Measurements from ENCODE around the gene DUSP6.

Gene DUSP6

DNA sequence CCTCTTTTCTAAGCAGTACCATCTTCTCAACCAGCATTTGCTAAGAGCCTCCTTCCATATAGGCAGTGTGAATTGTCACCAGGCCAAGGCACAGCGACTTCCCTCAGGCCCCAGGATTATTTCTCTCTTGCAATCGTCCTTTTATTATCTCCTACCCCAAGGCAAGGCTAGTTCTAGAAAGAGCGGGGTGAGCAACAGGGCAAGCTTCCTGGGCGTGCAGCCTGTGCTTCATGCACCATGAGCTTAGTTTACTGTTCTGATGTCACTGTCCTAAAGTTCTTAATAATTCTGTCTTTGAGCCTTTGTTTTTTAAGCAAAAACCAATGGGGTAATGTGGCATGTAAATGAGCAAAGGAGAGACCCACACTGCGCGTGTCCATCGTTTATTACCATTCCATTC is 27.9 kb downstream of the DUSP6 start:
- H3K27ac ChIP-seq, result no peak overlapping the region
- no peaks in the 10 kb centered on the region for H3K79me2 ChIP-seq
- TF ChIP-seq, protein P1, sequence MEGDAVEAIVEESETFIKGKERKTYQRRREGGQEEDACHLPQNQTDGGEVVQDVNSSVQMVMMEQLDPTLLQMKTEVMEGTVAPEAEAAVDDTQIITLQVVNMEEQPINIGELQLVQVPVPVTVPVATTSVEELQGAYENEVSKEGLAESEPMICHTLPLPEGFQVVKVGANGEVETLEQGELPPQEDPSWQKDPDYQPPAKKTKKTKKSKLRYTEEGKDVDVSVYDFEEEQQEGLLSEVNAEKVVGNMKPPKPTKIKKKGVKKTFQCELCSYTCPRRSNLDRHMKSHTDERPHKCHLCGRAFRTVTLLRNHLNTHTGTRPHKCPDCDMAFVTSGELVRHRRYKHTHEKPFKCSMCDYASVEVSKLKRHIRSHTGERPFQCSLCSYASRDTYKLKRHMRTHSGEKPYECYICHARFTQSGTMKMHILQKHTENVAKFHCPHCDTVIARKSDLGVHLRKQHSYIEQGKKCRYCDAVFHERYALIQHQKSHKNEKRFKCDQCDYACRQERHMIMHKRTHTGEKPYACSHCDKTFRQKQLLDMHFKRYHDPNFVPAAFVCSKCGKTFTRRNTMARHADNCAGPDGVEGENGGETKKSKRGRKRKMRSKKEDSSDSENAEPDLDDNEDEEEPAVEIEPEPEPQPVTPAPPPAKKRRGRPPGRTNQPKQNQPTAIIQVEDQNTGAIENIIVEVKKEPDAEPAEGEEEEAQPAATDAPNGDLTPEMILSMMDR (IDR thresholded peaks at IDR 0.05), result no peak
- H3K27me3 ChIP-seq (ENCODE audit: control insufficient read depth, insufficient read depth, low read length), result no peaks in the 10 kb centered on the region
- no peak overlapping the region for H3K4me3 ChIP-seq (ENCODE audit: low read depth, low read length)
- no peak overlapping the region for H3K4me2 ChIP-seq (ENCODE audit: low read length)
- H2AFZ ChIP-seq, result peak overlapping the region; percentile 24
- no peaks in the 10 kb centered on the region for H3K9me3 ChIP-seq (ENCODE audit: control insufficient read depth, low read length)
- H3K4me1 ChIP-seq, result peaks cover 13% of the 10 kb centered on the region
- H3K9ac ChIP-seq, result no peak overlapping the region
- H3K36me3 ChIP-seq (ENCODE audit: control insufficient read depth, insufficient read depth, low read length), result no peaks in the 10 kb centered on the region

DNA sequence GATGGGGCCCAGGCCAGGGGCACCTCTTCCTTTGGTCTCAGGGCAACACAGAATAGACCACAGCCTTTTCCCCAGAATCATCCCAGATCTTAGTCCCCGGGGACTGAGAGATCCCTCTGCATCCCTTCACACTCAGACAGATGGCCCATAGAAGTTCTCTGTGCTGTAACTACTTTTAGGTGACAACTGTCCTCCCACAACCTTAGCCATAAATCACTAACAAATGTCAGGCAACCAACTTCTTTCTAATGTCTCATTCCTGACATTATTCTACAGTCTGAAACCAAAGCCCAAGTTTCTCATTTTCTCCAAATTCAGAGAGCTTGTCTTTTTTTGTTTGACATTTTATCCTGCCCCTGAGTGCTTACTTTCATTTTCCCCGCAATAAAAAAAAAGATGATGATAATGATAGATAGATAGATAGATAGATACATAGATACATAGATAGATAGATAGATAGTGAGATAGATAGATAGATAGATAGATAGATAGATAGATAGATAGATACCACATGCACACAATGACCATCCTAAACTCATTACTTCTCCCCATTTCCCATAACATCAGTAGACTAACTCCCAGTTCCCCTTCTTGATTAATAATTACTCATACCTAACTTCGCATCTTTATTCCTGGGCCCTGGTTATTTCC is 28.6 kb downstream of the DUSP6 start:
- Histone ChIP-seq H3K27me3 (ENCODE audit: control insufficient read depth, insufficient read depth, low read length) (no peaks in the 10 kb centered on the region), H3K27ac (no peak overlapping the region), H3K4me1 (peaks cover 13% of the 10 kb centered on the region), H3K9me3 (ENCODE audit: control insufficient read depth, low read length) (no peaks in the 10 kb centered on the region), H3K36me3 (ENCODE audit: control insufficient read depth, insufficient read depth, low read length) (no peaks in the 10 kb centered on the region), H3K79me2 (no peaks in the 10 kb centered on the region), H3K9ac (no peak overlapping the region), H2AFZ (peak overlapping the region; percentile 31), H3K4me2 (ENCODE audit: low read length) (no peak overlapping the region), H3K4me3 (ENCODE audit: low read depth, low read length) (no peak overlapping the region)
- TF ChIP-seq, protein P1 (IDR thresholded peaks at IDR 0.05), result no peak

DNA sequence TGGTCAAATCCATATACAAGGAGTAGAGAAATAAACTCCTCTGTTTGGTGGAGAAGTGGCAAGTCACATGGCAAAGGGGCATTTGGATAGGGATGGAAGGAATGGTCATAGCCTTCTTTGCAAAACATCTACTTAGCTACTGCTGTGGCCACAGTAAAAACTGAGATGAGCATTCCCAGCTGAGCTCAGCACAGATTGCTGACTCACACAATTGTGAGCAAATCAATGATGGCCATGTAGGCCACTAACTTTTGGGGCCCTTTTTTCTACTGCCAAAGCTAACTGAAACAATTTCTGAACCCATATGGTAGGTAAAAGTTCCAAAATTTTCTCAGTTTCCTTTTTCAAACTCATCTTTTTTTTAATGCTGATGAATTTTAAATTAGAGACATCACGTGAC is 31.6 kb downstream of the DUSP6 start:
- Histone ChIP-seq H3K79me2 (no peaks in the 10 kb centered on the region), H3K9me3 (ENCODE audit: control insufficient read depth, low read length) (no peaks in the 10 kb centered on the region), H3K4me3 (ENCODE audit: low read depth, low read length) (no peak overlapping the region), H3K27ac (no peak overlapping the region), H3K4me1 (no peaks in the 10 kb centered on the region), H3K4me2 (ENCODE audit: low read length) (no peak overlapping the region), H3K9ac (no peak overlapping the region), H3K36me3 (ENCODE audit: control insufficient read depth, insufficient read depth, low read length) (no peaks in the 10 kb centered on the region), H3K27me3 (ENCODE audit: control insufficient read depth, insufficient read depth, low read length) (no peaks in the 10 kb centered on the region), H2AFZ (no peak overlapping the region)
- TF ChIP-seq, protein P1 (IDR thresholded peaks at IDR 0.05), result no peak

DNA sequence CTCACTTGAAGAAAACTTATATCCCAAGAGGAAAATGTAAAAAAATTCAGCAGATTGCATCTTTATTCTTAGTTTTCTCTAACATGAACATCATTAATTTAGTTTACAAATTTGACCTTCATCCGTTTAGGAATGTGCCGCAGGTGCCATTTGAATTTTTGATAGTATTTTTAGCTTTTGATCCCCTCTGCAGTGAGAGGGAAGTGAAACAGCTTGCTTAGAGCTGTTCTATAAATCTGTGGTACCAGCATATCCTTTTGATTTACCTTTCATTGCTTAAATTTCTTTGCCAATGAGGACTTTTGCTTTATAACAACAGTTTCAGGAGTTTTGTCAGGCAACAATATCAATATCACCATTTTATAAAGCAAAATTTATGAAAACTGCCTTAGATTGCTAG is 32.7 kb downstream of the DUSP6 start:
- H3K36me3 ChIP-seq (ENCODE audit: control insufficient read depth, insufficient read depth, low read length), result no peaks in the 10 kb centered on the region
- H3K27me3 ChIP-seq (ENCODE audit: control insufficient read depth, insufficient read depth, low read length), result no peaks in the 10 kb centered on the region
- no peak overlapping the region for H3K9ac ChIP-seq
- no peak overlapping the region for H3K4me3 ChIP-seq (ENCODE audit: low read depth, low read length)
- H3K27ac ChIP-seq, result no peak overlapping the region
- H2AFZ ChIP-seq, result no peak overlapping the region
- H3K9me3 ChIP-seq (ENCODE audit: control insufficient read depth, low read length), result no peaks in the 10 kb centered on the region
- TF ChIP-seq, protein P1 (IDR thresholded peaks at IDR 0.05), result no peak
- no peaks in the 10 kb centered on the region for H3K79me2 ChIP-seq
- no peak overlapping the region for H3K4me2 ChIP-seq (ENCODE audit: low read length)
- H3K4me1 ChIP-seq, result no peaks in the 10 kb centered on the region

DNA sequence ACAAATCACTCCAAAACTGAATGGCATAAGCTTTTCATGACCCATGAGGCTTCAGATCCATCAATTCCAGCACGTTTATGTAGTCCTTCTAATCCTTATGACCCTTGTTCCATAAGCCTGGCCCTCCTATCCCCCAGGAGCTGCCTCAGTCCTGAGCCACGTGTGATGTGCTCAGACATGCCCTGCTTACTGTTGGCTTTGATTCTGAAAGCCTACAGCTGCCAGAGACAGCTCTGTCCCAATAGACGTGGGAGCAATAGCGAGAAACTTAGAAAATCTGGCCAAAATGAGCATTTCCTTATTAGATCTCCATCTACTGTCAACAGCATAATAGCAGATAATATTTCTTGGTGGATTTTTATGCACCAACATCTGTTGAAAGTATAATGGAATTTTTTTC is 33.2 kb downstream of the DUSP6 start:
- Histone ChIP-seq H3K4me3 (ENCODE audit: low read depth, low read length) (no peak overlapping the region), H3K27ac (no peak overlapping the region), H3K79me2 (no peaks in the 10 kb centered on the region), H3K4me2 (ENCODE audit: low read length) (no peak overlapping the region), H2AFZ (no peak overlapping the region), H3K27me3 (ENCODE audit: control insufficient read depth, insufficient read depth, low read length) (no peaks in the 10 kb centered on the region), H3K36me3 (ENCODE audit: control insufficient read depth, insufficient read depth, low read length) (no peaks in the 10 kb centered on the region), H3K9me3 (ENCODE audit: control insufficient read depth, low read length) (no peaks in the 10 kb centered on the region), H3K9ac (no peak overlapping the region), H3K4me1 (no peaks in the 10 kb centered on the region)
- TF ChIP-seq, protein P1 (IDR thresholded peaks at IDR 0.05), result no peak

Measured in parathyroid adenoma (tissue), 2 donors.